ENCODE measurements around the gene INTS2. TPM values are rescaled to one million over a fixed set of nuclear protein-coding genes. Genes with fewer than 3 reads are reported as not detected.
"Not testable (repeated sequence)": the region's sequence is repeated elsewhere in the genome, so short reads cannot be mapped to it uniquely, and the experiment has no call there.

INTS2 gene
- total RNA-seq, 2 experiments from 2014 or later: 24.3 to 25.0 TPM

GRCh38 chr17:61926826-61927207 lies 965 bp downstream of the INTS2 start:
- H3K9me3 Mint-ChIP-seq: no peaks in the 10 kb centered on the region
- peaks cover 16% of the 10 kb centered on the region for H3K36me3 Mint-ChIP-seq (ENCODE audit: low read depth)
- peaks cover 18% of the 10 kb centered on the region for H3K4me1 Mint-ChIP-seq
- no peak for DNase-seq
- H3K27ac Mint-ChIP-seq: peak overlapping the region; percentile 84
- H3K4me3 Mint-ChIP-seq: peak overlapping the region; percentile 83
- POLR2A ChIA-PET: interaction anchor here (0.9 to 2.1 kb wide), 5 partner anchors 22 to 139 kb away, joined by 3 to 17 read pairs (median 8); partner anchors contain the start of genes BRIP1 and MED13
- H3K27me3 Mint-ChIP-seq: peaks cover 3% of the 10 kb centered on the region
- CTCF ChIA-PET: interaction anchor here (1.0 kb wide), 1 partner anchor 139 kb away, joined by 4 read pairs; no protein-coding TSS in a partner anchor

- H3K27ac Mint-ChIP-seq, H3K27me3 Mint-ChIP-seq, H3K4me1 Mint-ChIP-seq, DNase-seq, POLR2A ChIA-PET, H3K4me3 Mint-ChIP-seq, H3K9me3 Mint-ChIP-seq: not testable (repeated sequence)
- H3K36me3 Mint-ChIP-seq (ENCODE audit: low read depth): peaks cover 42% of the 10 kb centered on the region
- CTCF ChIA-PET: interaction anchor here (0.6 kb wide), 1 partner anchor 11 kb away, joined by 3 read pairs; no protein-coding TSS in a partner anchor
Measured at GRCh38 chr17:61915162-61915561, 12.6 kb downstream of the INTS2 start.

GRCh38 chr17:61908292-61909037 lies 19.3 kb downstream of the INTS2 start:
- H3K27me3 Mint-ChIP-seq: no peaks in the 10 kb centered on the region
- no peak overlapping the region for H3K27ac Mint-ChIP-seq
- ChIA-PET POLR2A (no interaction called here), CTCF (interaction anchor here (0.7 kb wide), 1 partner anchor 201 kb away, joined by 3 read pairs; no protein-coding TSS in a partner anchor)
- DNase-seq: no peak
- no peaks in the 10 kb centered on the region for H3K9me3 Mint-ChIP-seq
- H3K36me3 Mint-ChIP-seq (ENCODE audit: low read depth): peaks cover 35% of the 10 kb centered on the region
- peaks cover 6% of the 10 kb centered on the region for H3K4me1 Mint-ChIP-seq
- H3K4me3 Mint-ChIP-seq: no peak overlapping the region

GRCh38 chr17:61907361-61907760 lies 20.4 kb downstream of the INTS2 start:
- Mint-ChIP-seq H3K27ac (no peak overlapping the region), H3K9me3 (no peaks in the 10 kb centered on the region), H3K4me3 (no peak overlapping the region), H3K27me3 (no peaks in the 10 kb centered on the region), H3K36me3 (ENCODE audit: low read depth) (peaks cover 42% of the 10 kb centered on the region), H3K4me1 (peaks cover 6% of the 10 kb centered on the region)
- no peak for DNase-seq
- ChIA-PET CTCF (no interaction called here), POLR2A (interaction anchor here (0.7 to 1.0 kb wide), 2 partner anchors 19 to 46 kb away, joined by 3 read pairs; no protein-coding TSS in a partner anchor)

- CTCF ChIA-PET: interaction anchor here (0.9 to 3.0 kb wide), 3 partner anchors 157 to 205 kb away, joined by 3 to 9 read pairs (median 8); no protein-coding TSS in a partner anchor
- no peaks in the 10 kb centered on the region for H3K9me3 Mint-ChIP-seq
- POLR2A ChIA-PET: interaction anchor here (1.0 to 4.0 kb wide), 4 partner anchors 21 to 162 kb away, joined by 3 to 30 read pairs (median 10); partner anchors contain the start of gene BRIP1
- H3K4me3 Mint-ChIP-seq: peak overlapping the region; percentile 70
- peak; percentile 63 for DNase-seq
- H3K36me3 Mint-ChIP-seq (ENCODE audit: low read depth): peaks cover 45% of the 10 kb centered on the region
- H3K4me1 Mint-ChIP-seq: peaks cover 6% of the 10 kb centered on the region
- H3K27ac Mint-ChIP-seq: peak overlapping the region; percentile 85
- no peaks in the 10 kb centered on the region for H3K27me3 Mint-ChIP-seq
Measured at GRCh38 chr17:61904094-61904710, 23.6 kb downstream of the INTS2 start.

GRCh38 chr17:61903251-61903650 lies 24.5 kb downstream of the INTS2 start:
- H3K4me3 Mint-ChIP-seq: no peak overlapping the region
- no peaks in the 10 kb centered on the region for H3K9me3 Mint-ChIP-seq
- no peaks in the 10 kb centered on the region for H3K27me3 Mint-ChIP-seq
- peak overlapping the region; percentile 62 for H3K27ac Mint-ChIP-seq
- ChIA-PET POLR2A (interaction anchor here (1.7 to 4.0 kb wide), 2 partner anchors 40 to 163 kb away, joined by 3 to 30 read pairs; partner anchors contain the start of gene BRIP1), CTCF (interaction anchor here (0.6 to 3.0 kb wide), 2 partner anchors 206 to 219 kb away, joined by 3 to 8 read pairs; no protein-coding TSS in a partner anchor)
- peaks cover 47% of the 10 kb centered on the region for H3K36me3 Mint-ChIP-seq (ENCODE audit: low read depth)
- DNase-seq: no peak
- peaks cover 6% of the 10 kb centered on the region for H3K4me1 Mint-ChIP-seq

- DNase-seq: no peak
- POLR2A ChIA-PET: interaction anchor here (2.0 kb wide), 1 partner anchor 35 kb away, joined by 6 read pairs; the partner anchor contains the start of gene BRIP1
- no peak overlapping the region for H3K27ac Mint-ChIP-seq
- H3K4me3 Mint-ChIP-seq: no peak overlapping the region
- CTCF ChIA-PET: interaction anchor here (1.6 kb wide), 1 partner anchor 212 kb away, joined by 3 read pairs; no protein-coding TSS in a partner anchor
- no peaks in the 10 kb centered on the region for H3K27me3 Mint-ChIP-seq
- H3K9me3 Mint-ChIP-seq: no peaks in the 10 kb centered on the region
- no peaks in the 10 kb centered on the region for H3K4me1 Mint-ChIP-seq
- H3K36me3 Mint-ChIP-seq (ENCODE audit: low read depth): peaks cover 31% of the 10 kb centered on the region
Measured at GRCh38 chr17:61897548-61898180, 30.1 kb downstream of the INTS2 start.

- DNase-seq: no peak
- Mint-ChIP-seq H3K36me3 (ENCODE audit: low read depth) (peaks cover 26% of the 10 kb centered on the region), H3K9me3 (no peaks in the 10 kb centered on the region), H3K27me3 (no peaks in the 10 kb centered on the region), H3K4me1 (no peaks in the 10 kb centered on the region), H3K4me3 (no peak overlapping the region), H3K27ac (no peak overlapping the region)
- ChIA-PET CTCF (no interaction called here), POLR2A (no interaction called here)
Measured at GRCh38 chr17:61895391-61895790, 32.4 kb downstream of the INTS2 start.

- H3K9me3 Mint-ChIP-seq, H3K27ac Mint-ChIP-seq, H3K4me1 Mint-ChIP-seq, CTCF ChIA-PET, H3K27me3 Mint-ChIP-seq, DNase-seq, POLR2A ChIA-PET, H3K4me3 Mint-ChIP-seq: not testable (repeated sequence)
- peaks cover 26% of the 10 kb centered on the region for H3K36me3 Mint-ChIP-seq (ENCODE audit: low read depth)
Measured at GRCh38 chr17:61894310-61894709, 33.5 kb downstream of the INTS2 start.

GRCh38 chr17:61887733-61888132 lies 40.0 kb downstream of the INTS2 start:
- CTCF ChIA-PET, H3K27me3 Mint-ChIP-seq, H3K4me3 Mint-ChIP-seq, H3K27ac Mint-ChIP-seq, POLR2A ChIA-PET, DNase-seq, H3K9me3 Mint-ChIP-seq, H3K4me1 Mint-ChIP-seq: not testable (repeated sequence)
- peaks cover 29% of the 10 kb centered on the region for H3K36me3 Mint-ChIP-seq (ENCODE audit: low read depth)

GRCh38 chr17:61885865-61886264 lies 41.9 kb downstream of the INTS2 start:
- CTCF ChIA-PET, POLR2A ChIA-PET, H3K27ac Mint-ChIP-seq, H3K4me1 Mint-ChIP-seq, H3K4me3 Mint-ChIP-seq, DNase-seq, H3K27me3 Mint-ChIP-seq, H3K9me3 Mint-ChIP-seq: not testable (repeated sequence)
- H3K36me3 Mint-ChIP-seq (ENCODE audit: low read depth): peaks cover 23% of the 10 kb centered on the region

GRCh38 chr17:61884864-61885263 lies 42.9 kb downstream of the INTS2 start:
- H3K27me3 Mint-ChIP-seq: no peaks in the 10 kb centered on the region
- no peak overlapping the region for H3K27ac Mint-ChIP-seq
- H3K36me3 Mint-ChIP-seq (ENCODE audit: low read depth): peaks cover 18% of the 10 kb centered on the region
- DNase-seq: no peak
- CTCF ChIA-PET: no interaction called here
- POLR2A ChIA-PET: no interaction called here
- no peaks in the 10 kb centered on the region for H3K4me1 Mint-ChIP-seq
- no peak overlapping the region for H3K4me3 Mint-ChIP-seq
- no peaks in the 10 kb centered on the region for H3K9me3 Mint-ChIP-seq

GRCh38 chr17:61880589-61881102 lies 47.1 kb downstream of the INTS2 start:
- Mint-ChIP-seq H3K4me1 (no peaks in the 10 kb centered on the region), H3K9me3 (no peaks in the 10 kb centered on the region), H3K27me3 (no peaks in the 10 kb centered on the region), H3K4me3 (no peak overlapping the region), H3K27ac (no peak overlapping the region), H3K36me3 (ENCODE audit: low read depth) (peaks cover 21% of the 10 kb centered on the region)
- ChIA-PET POLR2A (interaction anchor here (2.7 kb wide), 1 partner anchor 17 kb away, joined by 8 read pairs; the partner anchor contains the start of gene BRIP1), CTCF (no interaction called here)
- DNase-seq: no peak

Data from activated CD4-positive, alpha-beta memory T cell treated with anti-CD3 and anti-CD28 coated beads, Interleukin-2, amount 10 ng/mL, durations not matched to agents 7 days and 5 days (primary cell).